ENCODE measurements around the gene ZFP36. TPM values are rescaled to one million over a fixed set of nuclear protein-coding genes. Genes with fewer than 3 reads are reported as not detected.

The ZFP36 gene
- total and polyA plus RNA-seq, 2 donors (not counting 1 experiment from before 2014, with no cell fraction given): 5.6 to 11.4 TPM

GRCh38 chr19:39408392-39409207 is 2.0 kb downstream of the ZFP36 start:
- H3K79me2 ChIP-seq (ENCODE audit: control insufficient read depth, insufficient read depth, low read length): peaks cover 38% of the 10 kb centered on the region
- peaks cover 12% of the 10 kb centered on the region for H3K36me3 ChIP-seq (ENCODE audit: control insufficient read depth, insufficient read depth, low read length)
- peaks cover 14% of the 10 kb centered on the region for H3K4me1 ChIP-seq (ENCODE audit: control insufficient read depth, extremely low read depth, insufficient read depth, low read length)
- no peak overlapping the region for H2AFZ ChIP-seq (ENCODE audit: low read length)
- H4K20me1 ChIP-seq (ENCODE audit: control insufficient read depth, extremely low read depth, insufficient read depth, low read length): peaks cover 6% of the 10 kb centered on the region
- peak overlapping the region; percentile 97 for H3K27ac ChIP-seq (ENCODE audit: insufficient read depth, low read length)
- DNase-seq (ENCODE audit: low read depth in 2 of 2): peak; percentile 38 to 70
- H3K4me2 ChIP-seq (ENCODE audit: extremely low read depth, insufficient read depth, low read length): peak overlapping the region; percentile 83
- peak overlapping the region; percentile 79 to 98 (median 96) for H3K4me3 ChIP-seq (replicated peaks in 1 of 4; ENCODE audit: control extremely low read depth in 1 of 4, insufficient read depth in 1 of 4, low read depth in 3 of 4, low read length in 4 of 4)
- no peaks in the 10 kb centered on the region for H3K27me3 ChIP-seq (ENCODE audit: control insufficient read depth, insufficient read depth, low read length)
- TF ChIP-seq EZH2 (IDR thresholded peaks at IDR 0.05; ENCODE audit: low read length, missing control alignments) (no peak), CTCF (conservative IDR thresholded peaks at IDR 0.05 in 1 of 2, IDR thresholded peaks at IDR 0.05 in 1 of 2; ENCODE audit: low read depth in 1 of 2, low read length in 2 of 2) (no peak)
- no peaks in the 10 kb centered on the region for H3K9me3 ChIP-seq (ENCODE audit: control insufficient read depth, insufficient read depth, low read depth, low read length)
- H3K9ac ChIP-seq (ENCODE audit: insufficient read depth, low read length): peak overlapping the region; percentile 98

GRCh38 chr19:39409208-39410016 is 2.8 kb downstream of the ZFP36 start:
- peaks cover 14% of the 10 kb centered on the region for H3K4me1 ChIP-seq (ENCODE audit: control insufficient read depth, extremely low read depth, insufficient read depth, low read length)
- peaks cover 12% of the 10 kb centered on the region for H3K36me3 ChIP-seq (ENCODE audit: control insufficient read depth, insufficient read depth, low read length)
- H3K9me3 ChIP-seq (ENCODE audit: control insufficient read depth, insufficient read depth, low read depth, low read length): no peaks in the 10 kb centered on the region
- DNase-seq (ENCODE audit: low read depth in 2 of 2): peak in 1 of 2 donors; percentile 60
- H3K27ac ChIP-seq (ENCODE audit: insufficient read depth, low read length): peak overlapping the region; percentile 97
- no peak overlapping the region for H2AFZ ChIP-seq (ENCODE audit: low read length)
- peaks cover 43% of the 10 kb centered on the region for H3K79me2 ChIP-seq (ENCODE audit: control insufficient read depth, insufficient read depth, low read length)
- TF ChIP-seq CTCF (conservative IDR thresholded peaks at IDR 0.05 in 1 of 2, IDR thresholded peaks at IDR 0.05 in 1 of 2; ENCODE audit: low read depth in 1 of 2, low read length in 2 of 2): no peak
- no peak for TF ChIP-seq EZH2 (IDR thresholded peaks at IDR 0.05; ENCODE audit: low read length, missing control alignments)
- H3K4me2 ChIP-seq (ENCODE audit: extremely low read depth, insufficient read depth, low read length): peak overlapping the region; percentile 83
- peak overlapping the region; percentile 98 for H3K9ac ChIP-seq (ENCODE audit: insufficient read depth, low read length)
- peak overlapping the region; percentile 79 to 98 (median 96) for H3K4me3 ChIP-seq (replicated peaks in 1 of 4; ENCODE audit: control extremely low read depth in 1 of 4, insufficient read depth in 1 of 4, low read depth in 3 of 4, low read length in 4 of 4)
- H4K20me1 ChIP-seq (ENCODE audit: control insufficient read depth, extremely low read depth, insufficient read depth, low read length): peaks cover 6% of the 10 kb centered on the region
- H3K27me3 ChIP-seq (ENCODE audit: control insufficient read depth, insufficient read depth, low read length): no peaks in the 10 kb centered on the region

All from fibroblast of lung (primary cell).